Measurements from ENCODE around the gene LPIN3. TPM values are rescaled to one million over a fixed set of nuclear protein-coding genes. Genes with fewer than 3 reads are reported as not detected.
A peak's percentile ranks its signal among the peaks of the same experiment; 100 is the strongest.
"Not testable (repeated sequence)": the region's sequence is repeated elsewhere in the genome, so short reads cannot be mapped to it uniquely, and the experiment has no call there.

LPIN3 gene
- 49.8 TPM for total RNA-seq
- long read RNA-seq, partial matches to known transcripts = 7 of 43 reads
- long read RNA-seq, other reads (novel, unspliced or antisense) = 32 of 43 reads

- DNase-seq (ENCODE audit: low spot score) = peak; percentile 94
Observed at GRCh38 chr20:41340327-41341055, at the start of gene LPIN3. Gene LPIN3, plus strand, starts transcription at chr20:41340821. Its CDS starts 4,983 bp downstream, at chr20:41345804.

- no peak for DNase-seq (ENCODE audit: low spot score)
Observed at GRCh38 chr20:41293269-41294037, 47.2 kb upstream of the LPIN3 start.

GRCh38 chr20:41299899-41300298 lies 40.7 kb upstream of the LPIN3 start:
- DNase-seq (ENCODE audit: low spot score) = no peak

GRCh38 chr20:41300383-41300782 lies 40.2 kb upstream of the LPIN3 start:
- DNase-seq (ENCODE audit: low spot score) = no peak

GRCh38 chr20:41300886-41301285 lies 39.7 kb upstream of the LPIN3 start:
- DNase-seq (ENCODE audit: low spot score) = no peak

GRCh38 chr20:41304002-41304401 lies 36.6 kb upstream of the LPIN3 start:
- DNase-seq (ENCODE audit: low spot score) = no peak

- no peak for DNase-seq (ENCODE audit: low spot score)
Observed at GRCh38 chr20:41304424-41305079, 36.1 kb upstream of the LPIN3 start.

- no peak for DNase-seq (ENCODE audit: low spot score)
Observed at GRCh38 chr20:41306061-41306727, 34.4 kb upstream of the LPIN3 start.

GRCh38 chr20:41307021-41307420 lies 33.6 kb upstream of the LPIN3 start:
- no peak for DNase-seq (ENCODE audit: low spot score)

GRCh38 chr20:41308290-41308711 lies 32.3 kb upstream of the LPIN3 start:
- no peak for DNase-seq (ENCODE audit: low spot score)

- DNase-seq (ENCODE audit: low spot score) = no peak
Observed at GRCh38 chr20:41308726-41309413, 31.8 kb upstream of the LPIN3 start.

- DNase-seq (ENCODE audit: low spot score) = no peak
Observed at GRCh38 chr20:41309817-41310216, 30.8 kb upstream of the LPIN3 start.

- not testable (repeated sequence) for DNase-seq (ENCODE audit: low spot score)
Observed at GRCh38 chr20:41312009-41312408, 28.6 kb upstream of the LPIN3 start.

GRCh38 chr20:41314386-41314785 lies 26.2 kb upstream of the LPIN3 start:
- DNase-seq (ENCODE audit: low spot score) = no peak

GRCh38 chr20:41316051-41316450 lies 24.6 kb upstream of the LPIN3 start:
- DNase-seq (ENCODE audit: low spot score) = no peak

GRCh38 chr20:41316602-41317545 lies 23.7 kb upstream of the LPIN3 start:
- DNase-seq (ENCODE audit: low spot score) = peak; percentile 93

GRCh38 chr20:41317546-41318270 lies 22.9 kb upstream of the LPIN3 start, which contains the start of gene ZHX3:
Gene ZHX3, minus strand, starts transcription at chr20:41317731. Its CDS starts 112,815 bp downstream, at chr20:41204916.
- DNase-seq (ENCODE audit: low spot score) = peak; percentile 99

GRCh38 chr20:41318271-41318649 lies 22.4 kb upstream of the LPIN3 start:
- DNase-seq (ENCODE audit: low spot score) = no peak

- no peak for DNase-seq (ENCODE audit: low spot score)
Observed at GRCh38 chr20:41320441-41320840, 20.2 kb upstream of the LPIN3 start.

Measured in mesenteric fat pad (tissue), 1 donor.